SK-N-SH treated with all-trans-retinoic acid at 6 μM for 48 hours (cell line): ENCODE data around the gene GABPB2.

ENCODE experiments used
- ATAC-seq: fragments of 200-7000 bp; cut with Tn5 transposase; 3 replicates; pipeline ENCODE4 v1.9.1; 2020; ENCODE audit warnings: mild to moderate bottlenecking, moderate library complexity
- ARNTL ChIP-seq: fragments of 450-650 bp; formaldehyde crosslinking; IDR thresholded peaks from 2 replicates; pipeline ENCODE4 v1.5.0; 2020; ENCODE audit warnings: low read depth, mild to moderate bottlenecking, moderate library complexity, borderline replicate concordance
- BACH2 ChIP-seq: fragments of 250-450 bp; sonication (Bioruptor Pico); IDR thresholded peaks from 2 replicates; pipeline ENCODE4 v1.9.0; 2021; ENCODE audit warnings: mild to moderate bottlenecking, borderline replicate concordance
- CREB5 ChIP-seq: fragments of 250-450 bp; sonication (Bioruptor Pico); IDR thresholded peaks from 2 replicates; pipeline ENCODE4 v1.5.1; 2020; ENCODE audit warnings: low read depth, mild to moderate bottlenecking, moderate library complexity
- CSDC2 ChIP-seq: fragments of 250-450 bp; sonication (Bioruptor Pico); IDR thresholded peaks from 2 replicates; pipeline ENCODE4 v1.5.0; 2020; ENCODE audit warnings: mild to moderate bottlenecking, moderate library complexity
- CSRNP3 ChIP-seq: fragments of 250-450 bp; sonication (Bioruptor Pico); IDR thresholded peaks from 2 replicates; pipeline ENCODE4 v1.5.1; 2021; ENCODE audit warnings: mild to moderate bottlenecking, moderate library complexity
- ESRRG ChIP-seq: fragments of 250-450 bp; sonication (Bioruptor Pico); IDR thresholded peaks from 2 replicates; pipeline ENCODE4 v1.6.1; 2021; ENCODE audit warnings: mild to moderate bottlenecking
- GLIS3 ChIP-seq: fragments of 250-450 bp; sonication (Bioruptor Pico); IDR thresholded peaks from 2 replicates; pipeline ENCODE4 v1.5.0; 2020; ENCODE audit warnings: mild to moderate bottlenecking, moderate library complexity
- ISL1 ChIP-seq: fragments of 250-450 bp; sonication (Bioruptor Pico); IDR thresholded peaks from 2 replicates; pipeline ENCODE4 v2.1.2; 2022; ENCODE audit warnings: mild to moderate bottlenecking, moderate library complexity
- OSR1 ChIP-seq: fragments of 250-450 bp; sonication (Bioruptor Pico); IDR thresholded peaks from 2 replicates; pipeline ENCODE4 v1.8.0; 2022; ENCODE audit warnings: moderate library complexity, mild to moderate bottlenecking, inconsistent platforms
- PATZ1 ChIP-seq: fragments of 250-450 bp; sonication (Bioruptor Pico); IDR thresholded peaks from 2 replicates; pipeline ENCODE4 v1.8.0; 2020; ENCODE audit warnings: mild to moderate bottlenecking, moderate library complexity, borderline replicate concordance
- PPARA ChIP-seq: fragments of 250-450 bp; sonication (Bioruptor Pico); IDR thresholded peaks from 2 replicates; pipeline ENCODE4 v1.5.0; 2020; ENCODE audit warnings: mild to moderate bottlenecking, borderline replicate concordance
- RARB ChIP-seq: fragments of 250-450 bp; sonication (Bioruptor Pico); IDR thresholded peaks from 2 replicates; pipeline ENCODE4 v1.8.0; 2021; ENCODE audit warnings: mild to moderate bottlenecking, moderate library complexity
- SNAI2 ChIP-seq: fragments of 250-450 bp; sonication (Bioruptor Pico); IDR thresholded peaks from 2 replicates; pipeline ENCODE4 v1.5.0; 2020; ENCODE audit warnings: mild to moderate bottlenecking, moderate library complexity
- TCF4 ChIP-seq: fragments of 250-450 bp; sonication (Bioruptor Pico); IDR thresholded peaks from 2 replicates; pipeline ENCODE4 v1.8.0; 2021; ENCODE audit warnings: mild to moderate bottlenecking, moderate library complexity, borderline replicate concordance
- TOX ChIP-seq: fragments of 250-450 bp; sonication (Bioruptor Pico); IDR thresholded peaks from 2 replicates; pipeline ENCODE4 v1.8.0; 2021; ENCODE audit warnings: mild to moderate bottlenecking, moderate library complexity, borderline replicate concordance
- ZFP3 ChIP-seq: fragments of 250-450 bp; sonication (Bioruptor Pico); IDR thresholded peaks from 2 replicates; pipeline ENCODE4 v1.5.0; 2020; ENCODE audit warnings: mild to moderate bottlenecking, moderate library complexity
- ZFP30 ChIP-seq: fragments of 450-650 bp; formaldehyde crosslinking; IDR thresholded peaks from 2 replicates; pipeline ENCODE4 v1.5.0; 2022; ENCODE audit warnings: mild to moderate bottlenecking, moderate library complexity
- ZNF565 ChIP-seq: fragments of 450-650 bp; formaldehyde crosslinking; conservative IDR thresholded peaks from 2 replicates; pipeline ENCODE4 v1.5.0; 2020; ENCODE audit warnings: low read depth, mild to moderate bottlenecking, moderate library complexity
- ZNF70 ChIP-seq: fragments of 450-650 bp; formaldehyde crosslinking; IDR thresholded peaks from 2 replicates; pipeline ENCODE4 v1.5.0; 2020; ENCODE audit warnings: mild to moderate bottlenecking, moderate library complexity
- ZNF8 ChIP-seq: fragments of 450-650 bp; formaldehyde crosslinking; IDR thresholded peaks from 2 replicates; pipeline ENCODE4 v1.5.0; 2020; ENCODE audit warnings: mild to moderate bottlenecking, moderate library complexity

The GABPB2 gene

GRCh38 chr1:151131701-151132334, 61.3 kb downstream of the GABPB2 start:
- no peak for ATAC-seq
- no peak for TF ChIP-seq CSDC2 (CRISPR knock-in tag)
- TF ChIP-seq OSR1 (CRISPR knock-in tag): no peak
- TF ChIP-seq PPARA (CRISPR knock-in tag): no peak
- TF ChIP-seq ZFP3 (CRISPR knock-in tag): no peak
- TF ChIP-seq GLIS3: no peak
- TF ChIP-seq ARNTL (CRISPR knock-in tag): no peak
- TF ChIP-seq ZNF565 (CRISPR knock-in tag): no peak
- TF ChIP-seq PATZ1 (CRISPR knock-in tag): no peak
- TF ChIP-seq ZNF8 (CRISPR knock-in tag): no peak
- TF ChIP-seq TOX: no peak
- no peak for TF ChIP-seq BACH2 (CRISPR knock-in tag)
- no peak for TF ChIP-seq CSRNP3 (CRISPR knock-in tag)

GRCh38 chr1:151132335-151133017, 61.9 kb downstream of the GABPB2 start:
- TF ChIP-seq ZFP30 (CRISPR knock-in tag) (no peak), OSR1 (CRISPR knock-in tag) (no peak), PATZ1 (CRISPR knock-in tag) (no peak), TOX (no peak), TCF4 (CRISPR knock-in tag) (no peak), ZFP3 (CRISPR knock-in tag) (no peak), ARNTL (CRISPR knock-in tag) (no peak), ZNF70 (CRISPR knock-in tag) (no peak), BACH2 (CRISPR knock-in tag) (no peak)
- no peak for ATAC-seq

GRCh38 chr1:151133018-151133806, 62.7 kb downstream of the GABPB2 start:
- TF ChIP-seq ZFP30 (CRISPR knock-in tag): no peak
- TF ChIP-seq ARNTL (CRISPR knock-in tag): no peak
- no peak for TF ChIP-seq ZNF8 (CRISPR knock-in tag)
- TF ChIP-seq OSR1 (CRISPR knock-in tag): no peak
- no peak for ATAC-seq

GRCh38 chr1:151134396-151134795, 63.8 kb downstream of the GABPB2 start:
- no peak for ATAC-seq
- no peak for TF ChIP-seq CREB5 (CRISPR knock-in tag)
- no peak for TF ChIP-seq ISL1 (CRISPR knock-in tag)
- TF ChIP-seq OSR1 (CRISPR knock-in tag): no peak
- TF ChIP-seq ZNF8 (CRISPR knock-in tag): no peak
- no peak for TF ChIP-seq ZFP30 (CRISPR knock-in tag)
- TF ChIP-seq CSDC2 (CRISPR knock-in tag): no peak
- TF ChIP-seq RARB: no peak
- no peak for TF ChIP-seq PATZ1 (CRISPR knock-in tag)
- no peak for TF ChIP-seq ESRRG (CRISPR knock-in tag)
- TF ChIP-seq ARNTL (CRISPR knock-in tag): no peak
- no peak for TF ChIP-seq BACH2 (CRISPR knock-in tag)
- no peak for TF ChIP-seq ZNF565 (CRISPR knock-in tag)
- no peak for TF ChIP-seq SNAI2 (CRISPR knock-in tag)
- TF ChIP-seq CSRNP3 (CRISPR knock-in tag): no peak
- no peak for TF ChIP-seq TCF4 (CRISPR knock-in tag)
